GM12891 (cell line): Measurements from ENCODE around the gene TTC13.

Source experiments
- DNase-seq: peaks from one replicate; pipeline ENCODE4 v3.0.0; 2011; ENCODE audit warnings: low spot score; ENCODE audit not compliant: insufficient read length
- FAIRE-seq: peaks from 2 replicates; lab custom pipeline; 2011; peaks lifted over from hg19 to GRCh38; lab: Jason Lieb, UNC
- PAX5 ChIP-seq: IDR thresholded peaks from 2 replicates; pipeline ENCODE4 v1.6.1; 2011; ENCODE audit warnings: low read length, moderate library complexity, mild to moderate bottlenecking; ENCODE audit not compliant: insufficient read depth, severe bottlenecking
- POLR2A ChIP-seq: IDR thresholded peaks from 2 replicates; pipeline ENCODE4 v1.6.1; 2011; ENCODE audit warnings: low read depth, low read length, control low read depth
- POLR2AphosphoS5 ChIP-seq: IDR thresholded peaks from 2 replicates; pipeline ENCODE4 v1.6.1; 2011; ENCODE audit warnings: low read depth, low read length, control low read depth
- POU2F2 ChIP-seq: IDR thresholded peaks from 2 replicates; pipeline ENCODE4 v1.6.1; 2011; ENCODE audit warnings: low read depth, mild to moderate bottlenecking, control low read depth, low read length, moderate library complexity
- SPI1 ChIP-seq: IDR thresholded peaks from 2 replicates; pipeline ENCODE4 v1.6.1; 2011; ENCODE audit warnings: low read depth, low read length, control low read depth
- TAF1 ChIP-seq: IDR thresholded peaks from 2 replicates; pipeline ENCODE4 v1.6.1; 2011; ENCODE audit warnings: low read depth, low read length, control low read depth

TTC13 gene

GRCh38 chr1:230858918-230859729 is 119.5 kb downstream of the TTC13 start:
- TF ChIP-seq POLR2A = no peak
- no peak for TF ChIP-seq POLR2AphosphoS5
- TF ChIP-seq SPI1 = no peak
- TF ChIP-seq PAX5 = no peak
- TF ChIP-seq POU2F2 = no peak
- no peak for TF ChIP-seq TAF1
- DNase-seq (no peak), FAIRE-seq (no peak)

DNA sequence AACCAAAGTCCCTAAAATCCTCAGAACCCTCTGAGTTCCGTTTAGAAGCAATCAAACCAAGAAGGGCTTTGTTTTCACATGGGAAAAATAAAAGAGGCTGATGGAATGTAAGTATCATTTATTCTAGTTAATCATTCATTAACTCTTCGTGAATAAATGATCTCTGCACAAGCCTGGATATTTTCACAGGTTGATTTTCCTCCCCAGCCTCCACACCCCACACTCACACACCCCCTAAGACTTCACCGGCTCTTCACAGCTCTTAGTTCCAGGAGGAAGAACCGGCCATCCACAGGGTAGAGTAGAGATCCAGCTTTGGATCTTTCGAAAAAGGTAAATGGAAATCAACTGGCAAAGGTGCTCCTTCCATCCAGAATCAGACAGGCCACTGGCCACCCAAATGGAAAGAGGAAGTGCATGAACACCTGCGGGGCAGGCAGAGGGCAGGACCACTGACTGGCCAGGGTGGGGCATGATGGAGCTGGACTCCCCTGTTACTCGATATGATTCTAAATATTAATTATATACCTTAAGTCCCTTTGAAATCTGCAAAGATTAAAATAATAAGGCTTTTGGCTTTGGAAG is 120.3 kb downstream of the TTC13 start:
- FAIRE-seq = no peak
- no peak for TF ChIP-seq POLR2AphosphoS5
- no peak for TF ChIP-seq TAF1
- TF ChIP-seq SPI1 = peak; percentile 42; the same call in 1 of the 2 replicates
- TF ChIP-seq PAX5 = no peak
- DNase-seq = no peak

DNA sequence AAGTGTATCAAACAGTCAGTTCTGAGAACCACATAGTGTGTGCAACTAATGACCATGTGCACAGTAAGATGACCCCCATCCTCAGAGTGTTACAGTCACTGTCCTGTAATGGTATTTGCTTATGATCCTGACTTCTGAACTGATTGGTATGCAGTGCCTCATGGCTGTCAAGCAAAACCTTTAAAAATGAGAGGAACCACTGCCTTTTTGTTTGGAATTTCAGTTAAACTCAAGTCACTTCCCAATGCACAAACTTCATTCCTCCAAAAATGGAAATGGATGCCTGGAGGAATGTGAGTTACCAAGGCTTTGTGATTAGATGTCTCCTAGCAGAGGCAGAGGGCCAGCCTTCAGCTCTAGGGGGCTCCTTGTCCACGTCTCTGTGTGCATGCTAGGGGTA is 120.8 kb downstream of the TTC13 start:
- DNase-seq (no peak), FAIRE-seq (no peak)
- TF ChIP-seq TAF1 (no peak), POLR2A (no peak), POU2F2 (no peak), SPI1 (no peak), POLR2AphosphoS5 (no peak), PAX5 (no peak)

- TF ChIP-seq POLR2AphosphoS5 (no peak), SPI1 (no peak), POU2F2 (no peak), PAX5 (no peak), POLR2A (no peak)
- FAIRE-seq (no peak), DNase-seq (no peak)
Measured at GRCh38 chr1:230857077-230857476, 121.6 kb downstream of the TTC13 start.
